ENCODE data around the gene CDH6.
"Not testable (repeated sequence)": the region's sequence is repeated elsewhere in the genome, so short reads cannot be mapped to it uniquely, and the experiment has no call there.

CDH6 gene

GRCh38 chr5:31334061-31334860 lies 140.8 kb downstream of the CDH6 start:
- no peak for FAIRE-seq

GRCh38 chr5:31335456-31335855 lies 142.0 kb downstream of the CDH6 start:
- FAIRE-seq: peak; percentile 91

GRCh38 chr5:31343946-31344345 lies 150.5 kb downstream of the CDH6 start:
- FAIRE-seq: no peak

GRCh38 chr5:31346896-31347551 lies 153.5 kb downstream of the CDH6 start:
- FAIRE-seq: no peak

GRCh38 chr5:31347552-31347905 lies 154.0 kb downstream of the CDH6 start:
- no peak for FAIRE-seq

- no peak for FAIRE-seq
These were observed 156.9 kb downstream of the CDH6 start for GRCh38 chr5:31350395-31350794.

- no peak for FAIRE-seq
These were observed 161.9 kb downstream of the CDH6 start for GRCh38 chr5:31355337-31355736.

- FAIRE-seq: no peak
These were observed 163.6 kb downstream of the CDH6 start for GRCh38 chr5:31357038-31357437.

GRCh38 chr5:31359839-31360238 lies 166.4 kb downstream of the CDH6 start:
- no peak for FAIRE-seq

GRCh38 chr5:31361234-31361633 lies 167.7 kb downstream of the CDH6 start:
- no peak for FAIRE-seq

- FAIRE-seq: not testable (repeated sequence)
These were observed 168.4 kb downstream of the CDH6 start for GRCh38 chr5:31361704-31362528.

GRCh38 chr5:31362529-31362900 lies 169.0 kb downstream of the CDH6 start:
- no peak for FAIRE-seq

GRCh38 chr5:31362931-31363568 lies 169.6 kb downstream of the CDH6 start:
- FAIRE-seq: no peak

GRCh38 chr5:31364881-31365636 lies 171.6 kb downstream of the CDH6 start:
- no peak for FAIRE-seq

GRCh38 chr5:31365776-31366175 lies 172.3 kb downstream of the CDH6 start:
- no peak for FAIRE-seq

GRCh38 chr5:31366941-31367340 lies 173.5 kb downstream of the CDH6 start:
- FAIRE-seq: no peak

- no peak for FAIRE-seq
These were observed 178.6 kb downstream of the CDH6 start for GRCh38 chr5:31372124-31372523.

GRCh38 chr5:31375999-31376720 lies 182.7 kb downstream of the CDH6 start:
- no peak for FAIRE-seq

GRCh38 chr5:31377274-31377946 lies 183.9 kb downstream of the CDH6 start:
- FAIRE-seq: no peak

GRCh38 chr5:31378136-31378535 lies 184.7 kb downstream of the CDH6 start:
- FAIRE-seq: no peak
